Loucy (cell line): ENCODE measurements around the gene CAMK1G.

Experiments used
- H2AFZ ChIP-seq: fragments of 200-600 bp; sonication (generic); 2 replicates; pipeline ENCODE4 v1.6.0; 2016; ENCODE audit warnings: antibody characterized with exemption, mild to moderate bottlenecking, low read length, moderate library complexity
- H3F3A ChIP-seq: fragments of 200-600 bp; 2 replicates; pipeline ENCODE4 v1.6.0; 2016; ENCODE audit warnings: antibody characterized with exemption, low read depth, mild to moderate bottlenecking
- H3K27me3 ChIP-seq: fragments of 200-600 bp; sonication (generic); 2 replicates; pipeline ENCODE4 v1.6.1; 2014; ENCODE audit warnings: low read length, mild to moderate bottlenecking; ENCODE audit not compliant: insufficient read depth, poor library complexity, severe bottlenecking
- H3K36me3 ChIP-seq: fragments of 200-600 bp; sonication (generic); 2 replicates; pipeline ENCODE4 v1.6.1; 2016; ENCODE audit warnings: low read length; ENCODE audit not compliant: insufficient read depth
- H3K4me1 ChIP-seq: fragments of 200-600 bp; sonication (generic); 2 replicates; pipeline ENCODE4 v1.5.1; 2014; ENCODE audit warnings: low read length, mild to moderate bottlenecking; ENCODE audit not compliant: insufficient read depth, poor library complexity, severe bottlenecking
- H3K4me2 ChIP-seq: fragments of 200-600 bp; sonication (generic); 2 replicates; pipeline ENCODE4 v1.6.0; 2014; ENCODE audit warnings: antibody characterized with exemption, low read length, low read depth, mild to moderate bottlenecking; ENCODE audit not compliant: poor library complexity, severe bottlenecking
- H3K4me3 ChIP-seq: fragments of 200-600 bp; sonication (generic); 2 replicates; pipeline ENCODE4 v1.5.1; 2014; ENCODE audit warnings: low read length, mild to moderate bottlenecking, mixed read lengths; ENCODE audit not compliant: poor library complexity, severe bottlenecking
- H3K79me2 ChIP-seq: fragments of 200-600 bp; sonication (generic); 2 replicates; pipeline ENCODE4 v1.6.1; 2014; ENCODE audit warnings: low read length; ENCODE audit not compliant: insufficient read depth
- H3K9ac ChIP-seq: fragments of 200-600 bp; sonication (generic); 2 replicates; pipeline ENCODE4 v1.6.0; 2014; ENCODE audit warnings: mild to moderate bottlenecking, low read depth, low read length, moderate library complexity; ENCODE audit not compliant: poor library complexity, severe bottlenecking
- H3K9me2 ChIP-seq: fragments of 200-600 bp; sonication (generic); replicated peaks from 2 replicates; pipeline ENCODE4 v1.6.1; 2016; ENCODE audit warnings: low read depth, low read length, mixed read lengths
- H3K9me3 ChIP-seq: fragments of 200-600 bp; sonication (generic); 2 replicates; pipeline ENCODE4 v1.6.1; 2014; ENCODE audit warnings: mild to moderate bottlenecking, antibody characterized with exemption, low read length, low read depth; ENCODE audit not compliant: insufficient read depth
- H4K20me1 ChIP-seq: fragments of 200-600 bp; sonication (generic); 2 replicates; pipeline ENCODE4 v1.6.0; 2014; ENCODE audit warnings: antibody characterized with exemption, low read length, mild to moderate bottlenecking; ENCODE audit not compliant: insufficient read depth, poor library complexity, severe bottlenecking
- EZH2phosphoT487 ChIP-seq: fragments of 200-600 bp; IDR thresholded peaks from 2 replicates; pipeline ENCODE4 v1.6.1; 2018; ENCODE audit warnings: antibody characterized with exemption, mild to moderate bottlenecking, moderate library complexity, borderline replicate concordance
- TF ChIP-seq, protein P1 (sequence below): fragments of 200-600 bp; sonication (generic); conservative IDR thresholded peaks from 2 replicates; pipeline ENCODE4 v1.5.1; 2014; ENCODE audit warnings: mild to moderate bottlenecking, antibody characterized with exemption, low read length

CAMK1G gene

GRCh38 chr1:209547626-209548025 lies 35.9 kb upstream of the CAMK1G start:
- H3K4me1 ChIP-seq = no peaks in the 10 kb centered on the region
- no peak overlapping the region for H3K4me2 ChIP-seq
- no peak for TF ChIP-seq EZH2phosphoT487
- TF ChIP-seq, protein P1, sequence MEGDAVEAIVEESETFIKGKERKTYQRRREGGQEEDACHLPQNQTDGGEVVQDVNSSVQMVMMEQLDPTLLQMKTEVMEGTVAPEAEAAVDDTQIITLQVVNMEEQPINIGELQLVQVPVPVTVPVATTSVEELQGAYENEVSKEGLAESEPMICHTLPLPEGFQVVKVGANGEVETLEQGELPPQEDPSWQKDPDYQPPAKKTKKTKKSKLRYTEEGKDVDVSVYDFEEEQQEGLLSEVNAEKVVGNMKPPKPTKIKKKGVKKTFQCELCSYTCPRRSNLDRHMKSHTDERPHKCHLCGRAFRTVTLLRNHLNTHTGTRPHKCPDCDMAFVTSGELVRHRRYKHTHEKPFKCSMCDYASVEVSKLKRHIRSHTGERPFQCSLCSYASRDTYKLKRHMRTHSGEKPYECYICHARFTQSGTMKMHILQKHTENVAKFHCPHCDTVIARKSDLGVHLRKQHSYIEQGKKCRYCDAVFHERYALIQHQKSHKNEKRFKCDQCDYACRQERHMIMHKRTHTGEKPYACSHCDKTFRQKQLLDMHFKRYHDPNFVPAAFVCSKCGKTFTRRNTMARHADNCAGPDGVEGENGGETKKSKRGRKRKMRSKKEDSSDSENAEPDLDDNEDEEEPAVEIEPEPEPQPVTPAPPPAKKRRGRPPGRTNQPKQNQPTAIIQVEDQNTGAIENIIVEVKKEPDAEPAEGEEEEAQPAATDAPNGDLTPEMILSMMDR = no peak
- no peaks in the 10 kb centered on the region for H3K79me2 ChIP-seq
- H4K20me1 ChIP-seq = no peaks in the 10 kb centered on the region
- no peak overlapping the region for H2AFZ ChIP-seq
- H3F3A ChIP-seq = no peaks in the 10 kb centered on the region
- H3K9me3 ChIP-seq = no peaks in the 10 kb centered on the region
- no peaks in the 10 kb centered on the region for H3K27me3 ChIP-seq
- H3K36me3 ChIP-seq = no peaks in the 10 kb centered on the region
- no peak overlapping the region for H3K4me3 ChIP-seq
- no peaks in the 10 kb centered on the region for H3K9me2 ChIP-seq
- H3K9ac ChIP-seq = no peak overlapping the region

- Histone ChIP-seq H3K27me3 (no peaks in the 10 kb centered on the region), H2AFZ (no peak overlapping the region; the same call in 1 of the 2 replicates), H3K4me3 (no peak overlapping the region), H3K4me1 (no peaks in the 10 kb centered on the region), H3F3A (no peaks in the 10 kb centered on the region), H3K4me2 (no peak overlapping the region), H3K9me2 (no peaks in the 10 kb centered on the region), H4K20me1 (no peaks in the 10 kb centered on the region), H3K9ac (no peak overlapping the region), H3K36me3 (no peaks in the 10 kb centered on the region), H3K9me3 (no peaks in the 10 kb centered on the region), H3K79me2 (no peaks in the 10 kb centered on the region)
- TF ChIP-seq, protein P1 = peak; percentile 44
- no peak for TF ChIP-seq EZH2phosphoT487
These were observed 33.9 kb upstream of the CAMK1G start for GRCh38 chr1:209549443-209550205.

DNA sequence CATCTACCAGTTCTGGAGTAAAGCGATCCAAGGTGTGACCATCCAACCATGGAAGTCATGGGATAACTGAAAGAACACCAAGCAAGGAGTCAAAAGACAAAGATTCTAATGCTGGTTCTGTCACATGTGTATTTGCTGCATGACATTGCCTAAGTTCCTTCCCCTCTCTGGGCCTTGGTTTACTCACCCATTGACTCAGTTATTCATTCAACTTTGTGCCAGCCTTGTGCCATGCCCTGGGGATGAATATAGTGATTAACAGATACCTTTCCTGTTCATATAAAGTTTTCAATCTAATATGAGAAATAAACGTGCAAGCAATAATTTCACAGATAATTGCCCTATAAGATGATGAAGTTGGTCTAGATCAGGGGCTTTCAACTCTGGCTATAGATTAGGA lies 33.0 kb upstream of the CAMK1G start:
- TF ChIP-seq EZH2phosphoT487 = no peak
- TF ChIP-seq, protein P1 = no peak
- H2AFZ ChIP-seq = no peak overlapping the region
- H3K4me2 ChIP-seq = no peak overlapping the region
- no peaks in the 10 kb centered on the region for H3K9me3 ChIP-seq
- no peaks in the 10 kb centered on the region for H3K36me3 ChIP-seq
- no peak overlapping the region for H3K9ac ChIP-seq
- no peaks in the 10 kb centered on the region for H3K9me2 ChIP-seq
- H3K4me1 ChIP-seq = no peaks in the 10 kb centered on the region
- no peak overlapping the region for H3K4me3 ChIP-seq
- H4K20me1 ChIP-seq = no peaks in the 10 kb centered on the region
- no peaks in the 10 kb centered on the region for H3K79me2 ChIP-seq
- no peaks in the 10 kb centered on the region for H3F3A ChIP-seq
- no peaks in the 10 kb centered on the region for H3K27me3 ChIP-seq
